GM12864 (cell line): ENCODE results near the gene DIAPH3.

Experiments used
- DNase-seq: peaks from one replicate; pipeline ENCODE4 v3.0.0-alpha.2; 2011; ENCODE audit warnings: low read depth
- H3K4me3 ChIP-seq: 2 replicates; pipeline ENCODE4 v1.5.1; 2011; ENCODE audit warnings: mild to moderate bottlenecking, low read depth, low read length, control low read depth
- CTCF ChIP-seq: IDR thresholded peaks from 2 replicates; pipeline ENCODE4 v1.5.1; 2011; ENCODE audit warnings: low read depth, mild to moderate bottlenecking, moderate library complexity, low read length, control low read depth, inconsistent platforms; ENCODE audit errors: missing control alignments

The DIAPH3 gene

GRCh38 chr13:59885076-59885475 lies 278.7 kb downstream of the DIAPH3 start:
- no peak overlapping the region for H3K4me3 ChIP-seq
- DNase-seq, result no peak
- no peak for TF ChIP-seq CTCF

- TF ChIP-seq CTCF, result no peak
Observed at GRCh38 chr13:59883885-59884284, 279.8 kb downstream of the DIAPH3 start.

GRCh38 chr13:59880468-59880867 lies 283.3 kb downstream of the DIAPH3 start:
- no peak for TF ChIP-seq CTCF
- H3K4me3 ChIP-seq, result no peak overlapping the region
- DNase-seq, result no peak

More at GRCh38 chr13:59883885-59884284, 279.8 kb downstream of the DIAPH3 start:
- DNase-seq, result no peak
- H3K4me3 ChIP-seq, result no peak overlapping the region

GRCh38 chr13:59879281-59879680 lies 284.4 kb downstream of the DIAPH3 start:
- TF ChIP-seq CTCF, result no peak
- DNase-seq, result no peak
- H3K4me3 ChIP-seq, result no peak overlapping the region

GRCh38 chr13:59877933-59878332 lies 285.8 kb downstream of the DIAPH3 start:
- H3K4me3 ChIP-seq, result no peak overlapping the region
- no peak for TF ChIP-seq CTCF
- DNase-seq, result no peak

GRCh38 chr13:59874973-59875372 lies 288.8 kb downstream of the DIAPH3 start:
- no peak for TF ChIP-seq CTCF
- DNase-seq, result no peak

GRCh38 chr13:59873856-59874255 lies 289.9 kb downstream of the DIAPH3 start:
- no peak for TF ChIP-seq CTCF
- DNase-seq, result no peak
- no peak overlapping the region for H3K4me3 ChIP-seq

More at GRCh38 chr13:59874973-59875372, 288.8 kb downstream of the DIAPH3 start:
- no peak overlapping the region for H3K4me3 ChIP-seq
